Type B pancreatic cell (in vitro differentiated cells): ENCODE results near the gene TUFM. TPM values are rescaled to one million over a fixed set of nuclear protein-coding genes. Genes with fewer than 3 reads are reported as not detected.
"Not testable (repeated sequence)": the region's sequence is repeated elsewhere in the genome, so short reads cannot be mapped to it uniquely, and the experiment has no call there.

Source experiments
- DNase-seq: peaks from one replicate; pipeline ENCODE4 v3.0.0; 2021; ENCODE audit warnings: mixed read lengths; ENCODE audit not compliant: unreplicated experiment; ENCODE audit errors: extremely low spot score
- H3K27ac Mint-ChIP-seq: 2 replicates; pipeline ENCODE4 v1.8.0; 2021; ENCODE audit warnings: mild to moderate bottlenecking, mixed read lengths
- H3K27me3 Mint-ChIP-seq: 2 replicates; pipeline ENCODE4 v1.8.0; 2021; ENCODE audit warnings: mixed read lengths
- H3K36me3 Mint-ChIP-seq: 2 replicates; pipeline ENCODE4 v1.8.0; 2021; ENCODE audit warnings: mixed read lengths
- H3K4me1 Mint-ChIP-seq: one replicate; pipeline ENCODE4 v1.8.0; 2021; ENCODE audit warnings: mixed read lengths; ENCODE audit not compliant: unreplicated experiment
- H3K4me3 Mint-ChIP-seq: 2 replicates; pipeline ENCODE4 v1.8.0; 2021; ENCODE audit warnings: mild to moderate bottlenecking, mixed read lengths
- H3K9me3 Mint-ChIP-seq: 2 replicates; pipeline ENCODE4 v1.8.0; 2021; ENCODE audit warnings: mixed read lengths
- CTCF ChIP-seq: fragments of 200-600 bp; sonication (generic); conservative IDR thresholded peaks from 2 replicates; pipeline ENCODE4 v1.5.0; 2021; ENCODE audit warnings: antibody characterized with exemption, mild to moderate bottlenecking
- total RNA-seq: library from RNA; stranded (reverse); gene quantifications from 2 replicates; pipeline ENCODE4 v1.2.1, GENCODE V29; 2021; ENCODE audit warnings: low replicate concordance

The TUFM gene
- total RNA-seq, 1 donor from 2014 or later: 182 TPM

GRCh38 chr16:28824717-28824973 lies 21.5 kb downstream of the TUFM start:
- Mint-ChIP-seq H3K4me3 (peak overlapping the region; percentile 100), H3K27ac (peak overlapping the region; percentile 99), H3K27me3 (no peaks in the 10 kb centered on the region), H3K4me1 (peaks cover 27% of the 10 kb centered on the region), H3K36me3 (peaks cover 25% of the 10 kb centered on the region), H3K9me3 (no peaks in the 10 kb centered on the region)
- no peak for DNase-seq
- no peak for TF ChIP-seq CTCF

- peaks cover 20% of the 10 kb centered on the region for H3K36me3 Mint-ChIP-seq
- H3K27ac Mint-ChIP-seq: peak overlapping the region; percentile 99
- peak; percentile 98 for DNase-seq
- H3K4me1 Mint-ChIP-seq: peaks cover 27% of the 10 kb centered on the region
- H3K27me3 Mint-ChIP-seq: no peaks in the 10 kb centered on the region
- H3K9me3 Mint-ChIP-seq: no peaks in the 10 kb centered on the region
- peak; percentile 40 for TF ChIP-seq CTCF
- peak overlapping the region; percentile 100 for H3K4me3 Mint-ChIP-seq
Observed at GRCh38 chr16:28823873-28824716, 22.1 kb downstream of the TUFM start.

- Mint-ChIP-seq H3K9me3 (no peaks in the 10 kb centered on the region), H3K4me3 (peak overlapping the region; percentile 100), H3K27ac (peak overlapping the region; percentile 99), H3K27me3 (no peaks in the 10 kb centered on the region), H3K36me3 (peaks cover 20% of the 10 kb centered on the region), H3K4me1 (peaks cover 27% of the 10 kb centered on the region)
- no peak for TF ChIP-seq CTCF
- DNase-seq: no peak
Observed at GRCh38 chr16:28823291-28823872, 22.8 kb downstream of the TUFM start.

GRCh38 chr16:28822520-28823290 lies 23.4 kb downstream of the TUFM start, which contains the start of gene ATXN2L:
Gene ATXN2L, plus strand, starts transcription at chr16:28822999. Its CDS starts 261 bp downstream, at chr16:28823260.
- Mint-ChIP-seq H3K27me3 (no peaks in the 10 kb centered on the region), H3K4me1 (peaks cover 27% of the 10 kb centered on the region), H3K4me3 (peak within 1 kb of the TSS; percentile 100), H3K27ac (peak within 1 kb of the TSS; percentile 99), H3K9me3 (no peaks in the 10 kb centered on the region), H3K36me3 (peaks cover 17% of the 10 kb centered on the region)
- peak; percentile 15 for TF ChIP-seq CTCF
- peak; percentile 94 for DNase-seq

GRCh38 chr16:28821874-28822519 lies 24.2 kb downstream of the TUFM start:
- peaks cover 27% of the 10 kb centered on the region for H3K4me1 Mint-ChIP-seq
- no peak for TF ChIP-seq CTCF
- no peaks in the 10 kb centered on the region for H3K27me3 Mint-ChIP-seq
- H3K4me3 Mint-ChIP-seq: peak overlapping the region; percentile 89
- peaks cover 16% of the 10 kb centered on the region for H3K36me3 Mint-ChIP-seq
- no peak for DNase-seq
- H3K27ac Mint-ChIP-seq: peak overlapping the region; percentile 86
- no peaks in the 10 kb centered on the region for H3K9me3 Mint-ChIP-seq

- DNase-seq, H3K27me3 Mint-ChIP-seq, H3K9me3 Mint-ChIP-seq, H3K36me3 Mint-ChIP-seq: not testable (repeated sequence)
- Mint-ChIP-seq H3K4me3 (peak overlapping the region; percentile 70), H3K27ac (peak overlapping the region; percentile 26), H3K4me1 (peaks cover 16% of the 10 kb centered on the region)
Observed at GRCh38 chr16:28820546-28820945, 25.6 kb downstream of the TUFM start.
